ENCODE measurements around the gene BAIAP2L1.

DNA sequence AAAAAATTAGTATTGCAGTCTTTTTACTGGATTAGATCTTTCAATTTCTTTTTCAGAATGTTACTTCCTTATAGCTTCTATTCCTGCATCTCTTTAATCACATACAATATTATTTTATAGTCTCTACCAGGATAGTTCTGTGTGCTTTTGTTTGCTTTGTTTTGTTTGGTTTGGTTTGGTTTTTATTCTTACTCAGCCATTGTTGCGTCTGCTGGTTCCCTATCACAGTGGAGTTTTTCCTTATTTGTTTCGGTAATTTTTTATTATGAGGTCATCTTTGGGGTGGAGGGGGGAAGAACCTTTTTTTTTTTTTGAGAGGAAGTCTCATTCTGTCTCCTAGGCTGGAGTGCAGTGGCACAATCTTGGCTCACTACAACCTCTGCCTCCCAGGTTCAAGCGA, 9.0 kb upstream of the BAIAP2L1 start:
- TF ChIP-seq, protein P1, sequence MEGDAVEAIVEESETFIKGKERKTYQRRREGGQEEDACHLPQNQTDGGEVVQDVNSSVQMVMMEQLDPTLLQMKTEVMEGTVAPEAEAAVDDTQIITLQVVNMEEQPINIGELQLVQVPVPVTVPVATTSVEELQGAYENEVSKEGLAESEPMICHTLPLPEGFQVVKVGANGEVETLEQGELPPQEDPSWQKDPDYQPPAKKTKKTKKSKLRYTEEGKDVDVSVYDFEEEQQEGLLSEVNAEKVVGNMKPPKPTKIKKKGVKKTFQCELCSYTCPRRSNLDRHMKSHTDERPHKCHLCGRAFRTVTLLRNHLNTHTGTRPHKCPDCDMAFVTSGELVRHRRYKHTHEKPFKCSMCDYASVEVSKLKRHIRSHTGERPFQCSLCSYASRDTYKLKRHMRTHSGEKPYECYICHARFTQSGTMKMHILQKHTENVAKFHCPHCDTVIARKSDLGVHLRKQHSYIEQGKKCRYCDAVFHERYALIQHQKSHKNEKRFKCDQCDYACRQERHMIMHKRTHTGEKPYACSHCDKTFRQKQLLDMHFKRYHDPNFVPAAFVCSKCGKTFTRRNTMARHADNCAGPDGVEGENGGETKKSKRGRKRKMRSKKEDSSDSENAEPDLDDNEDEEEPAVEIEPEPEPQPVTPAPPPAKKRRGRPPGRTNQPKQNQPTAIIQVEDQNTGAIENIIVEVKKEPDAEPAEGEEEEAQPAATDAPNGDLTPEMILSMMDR (IDR thresholded peaks at IDR 0.05; ENCODE audit: low read length) = no peak
- TF ChIP-seq EZH2 (optimal IDR thresholded peaks at IDR 0.05; ENCODE audit: low read depth, low read length) (no peak), EZH2phosphoT487 (IDR thresholded peaks at IDR 0.05; ENCODE audit: low read length) (no peak)
